Mucosa of descending colon (tissue), 3 donors: ENCODE results near the gene IGLON5. TPM values are rescaled to one million over a fixed set of nuclear protein-coding genes. Genes with fewer than 3 reads are reported as not detected.
A peak's percentile ranks its signal among the peaks of the same experiment; 100 is the strongest.

ENCODE experiments used
- ATAC-seq: fragments of 200-7000 bp; cut with Tn5 transposase; one replicate; pipeline ENCODE4 v1.9.1; 2020; ENCODE audit warnings: mild to moderate bottlenecking, moderate library complexity
- DNase-seq, 3 donors: peaks; one replicate each; pipeline ENCODE4 v3.0.0-alpha.2; 2020
- H3K36me3 ChIP-seq: fragments of 200-600 bp; one replicate; pipeline ENCODE4 v1.8.0; 2021; ENCODE audit warnings: low read depth, mild to moderate bottlenecking
- H3K4me1 ChIP-seq: fragments of 200-600 bp; one replicate; pipeline ENCODE4 v1.8.0; 2021; ENCODE audit warnings: low read depth, mild to moderate bottlenecking
- H3K4me3 ChIP-seq: fragments of 200-600 bp; one replicate; pipeline ENCODE4 v1.8.0; 2021; ENCODE audit warnings: mild to moderate bottlenecking
- H3K9me3 ChIP-seq: fragments of 200-600 bp; one replicate; pipeline ENCODE4 v1.8.0; 2021; ENCODE audit warnings: mild to moderate bottlenecking
- intact Hi-C, 2 donors: fragments of 100-400 bp; cut with DNase I in 1 of 2; cut with micrococcal nuclease in 1 of 2; formaldehyde crosslinking; loops; one replicate each; pipeline versions ENCODE4 v1.11.0 to v1.11.1; 2022; cut with DNase I, micrococcal nuclease
- total RNA-seq, 3 donors: library from RNA; stranded (reverse); fragmentation: NEBNext Ultra II Directional in 2 of 3; extraction: Animal tissue kit (Norgen Biotek cat#: 25700) in 2 of 3; gene quantifications; one replicate each; pipeline versions ENCODE4 v1.2.1 to v1.2.4, GENCODE V29; 2021 to 2023
- TF ChIP-seq, protein P1 (sequence below): fragments of 200-600 bp; IDR thresholded peaks from one replicate; pipeline ENCODE4 v1.8.0; 2022; ENCODE audit warnings: antibody characterized with exemption, mild to moderate bottlenecking
- donor health status: DM: no; HTN: no; CAD: no; lungs with moderate emphysema.
- donor health status: DM: no; HTN: no; CAD: no.
- donor health status: DM: no; HTN: yes; CAD: no.

Gene IGLON5
- total RNA-seq, 3 donors from 2014 or later = 0.44 TPM; not detected in 2

DNA sequence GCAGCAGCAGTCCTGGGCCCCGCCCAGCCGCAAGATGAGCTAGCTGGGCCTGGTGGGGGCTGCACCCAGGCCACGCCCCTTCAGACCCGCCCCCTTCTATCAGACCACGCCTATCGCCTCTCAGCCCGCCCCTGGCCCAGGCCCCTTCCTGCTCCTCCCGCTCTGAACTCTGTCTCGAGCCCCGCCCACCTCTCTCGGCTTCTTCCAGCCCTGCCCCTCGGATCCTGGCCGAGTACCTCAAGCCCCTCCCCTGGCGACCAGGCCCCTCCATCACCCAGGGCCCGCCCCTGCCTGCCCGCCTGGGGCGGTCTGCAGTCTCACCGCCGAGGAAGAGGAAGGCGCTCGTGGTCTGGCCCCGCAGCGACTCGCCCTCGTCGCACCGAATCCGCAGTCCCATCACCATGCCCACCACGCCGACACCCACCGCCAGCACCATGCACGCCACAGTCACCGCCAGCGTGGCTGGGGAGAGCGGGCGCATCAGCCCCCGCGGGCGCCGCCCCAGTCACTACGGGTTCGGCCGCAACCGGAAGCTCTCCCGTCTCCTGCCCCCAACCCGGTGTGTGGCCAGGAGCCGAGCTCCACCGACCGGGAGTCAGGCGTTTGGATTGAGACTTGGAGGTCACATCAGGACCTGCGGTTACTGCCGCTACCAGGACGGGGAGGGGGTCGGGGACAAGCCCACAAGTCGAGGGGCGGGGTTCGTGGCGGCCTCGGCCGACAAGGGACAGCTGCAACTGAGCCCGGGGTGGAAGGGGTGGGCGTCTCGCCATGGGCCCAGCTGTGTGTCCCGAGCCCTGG is 56.3 kb downstream of the IGLON5 start:
- intact Hi-C loops = no loop called here

DNA sequence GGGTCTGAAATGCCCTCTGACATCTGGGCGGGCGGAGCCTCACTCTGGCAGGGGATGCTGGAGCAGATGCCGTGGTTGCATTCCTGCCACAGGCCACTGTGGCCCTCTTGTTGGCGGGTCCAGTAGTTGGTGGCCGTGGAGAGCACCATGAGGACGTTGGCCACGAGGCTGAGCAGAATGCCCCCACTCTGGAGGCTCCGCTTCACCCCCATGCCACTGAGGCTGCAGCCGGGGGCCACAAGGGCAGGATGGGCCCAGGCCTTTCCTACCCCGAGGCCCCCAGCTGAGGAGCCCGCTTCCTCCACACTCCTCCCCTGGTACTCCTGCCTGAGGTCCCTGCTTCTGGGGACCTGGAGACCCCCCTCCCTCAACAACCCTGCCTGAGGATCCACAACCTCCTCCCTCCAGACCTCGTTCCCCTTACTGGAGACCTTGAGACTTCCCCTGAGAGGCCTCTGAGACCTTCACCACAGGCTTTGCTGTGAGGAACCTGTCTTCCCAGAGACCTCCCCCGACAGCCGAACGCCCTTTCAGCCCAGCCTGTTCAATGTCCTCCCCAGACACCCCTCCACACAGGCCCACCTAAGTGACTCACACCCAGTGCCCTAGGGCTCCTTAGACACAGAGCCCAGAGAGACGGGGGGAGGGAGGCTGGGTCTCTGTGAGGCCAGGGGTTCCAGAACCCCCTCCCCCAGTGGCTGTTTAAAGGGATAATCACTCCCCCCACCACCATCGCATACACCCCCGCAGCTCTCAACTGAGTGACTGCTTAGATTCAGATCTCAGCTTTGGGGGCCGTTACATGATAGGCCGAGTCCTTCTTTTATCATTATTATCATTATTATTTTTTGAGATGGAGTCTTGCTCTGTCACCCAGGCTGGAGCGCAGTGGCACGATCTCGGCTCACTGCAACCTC is 57.2 kb downstream of the IGLON5 start, which contains the start of gene CLDND2:
Gene CLDND2 (minus strand): TSS at position 638 of the 917 bp plus-strand sequence. CDS start 426 bp downstream, at position 212.
- H3K4me3 ChIP-seq = peak within 1 kb of the TSS; percentile 45
- H3K4me1 ChIP-seq = peaks cover 17% of the 10 kb centered on the region
- H3K9me3 ChIP-seq = no peaks in the 10 kb centered on the region
- DNase-seq (peak in 1 of 3 donors; percentile 29), ATAC-seq (no peak)
- H3K36me3 ChIP-seq = no peaks in the 10 kb centered on the region
- TF ChIP-seq, protein P1, sequence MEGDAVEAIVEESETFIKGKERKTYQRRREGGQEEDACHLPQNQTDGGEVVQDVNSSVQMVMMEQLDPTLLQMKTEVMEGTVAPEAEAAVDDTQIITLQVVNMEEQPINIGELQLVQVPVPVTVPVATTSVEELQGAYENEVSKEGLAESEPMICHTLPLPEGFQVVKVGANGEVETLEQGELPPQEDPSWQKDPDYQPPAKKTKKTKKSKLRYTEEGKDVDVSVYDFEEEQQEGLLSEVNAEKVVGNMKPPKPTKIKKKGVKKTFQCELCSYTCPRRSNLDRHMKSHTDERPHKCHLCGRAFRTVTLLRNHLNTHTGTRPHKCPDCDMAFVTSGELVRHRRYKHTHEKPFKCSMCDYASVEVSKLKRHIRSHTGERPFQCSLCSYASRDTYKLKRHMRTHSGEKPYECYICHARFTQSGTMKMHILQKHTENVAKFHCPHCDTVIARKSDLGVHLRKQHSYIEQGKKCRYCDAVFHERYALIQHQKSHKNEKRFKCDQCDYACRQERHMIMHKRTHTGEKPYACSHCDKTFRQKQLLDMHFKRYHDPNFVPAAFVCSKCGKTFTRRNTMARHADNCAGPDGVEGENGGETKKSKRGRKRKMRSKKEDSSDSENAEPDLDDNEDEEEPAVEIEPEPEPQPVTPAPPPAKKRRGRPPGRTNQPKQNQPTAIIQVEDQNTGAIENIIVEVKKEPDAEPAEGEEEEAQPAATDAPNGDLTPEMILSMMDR = no peak
- intact Hi-C loops = no loop called here

More for the DNA sequence above, 56.3 kb downstream of the IGLON5 start:
- Histone ChIP-seq H3K4me3 (peak overlapping the region; percentile 45), H3K36me3 (no peaks in the 10 kb centered on the region), H3K9me3 (no peaks in the 10 kb centered on the region), H3K4me1 (peaks cover 26% of the 10 kb centered on the region)
- TF ChIP-seq, protein P1 = no peak
- ATAC-seq = peak; percentile 87
- DNase-seq = peak; percentile 99 to 100 (median 100)

DNA sequence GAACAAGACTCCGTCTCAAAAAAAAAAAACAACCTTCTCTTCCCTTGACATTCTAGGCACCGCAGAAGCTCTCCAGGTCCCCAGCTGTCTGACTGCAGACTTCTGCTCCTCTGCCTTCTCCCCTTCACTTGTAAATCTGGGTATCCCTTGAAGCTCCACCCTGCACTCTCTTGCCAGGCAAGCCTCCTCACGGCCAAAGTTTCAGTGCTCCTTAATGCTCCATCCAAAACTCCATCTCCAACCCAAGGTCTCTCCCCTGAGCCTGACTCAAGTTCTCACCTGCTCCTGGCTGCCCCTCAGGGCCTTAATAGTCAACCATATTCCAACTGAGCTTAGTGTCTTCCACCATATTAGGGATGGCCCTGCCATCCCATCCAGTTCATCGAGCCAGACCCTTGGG is 58.8 kb downstream of the IGLON5 start:
- no peaks in the 10 kb centered on the region for H3K9me3 ChIP-seq
- H3K36me3 ChIP-seq = no peaks in the 10 kb centered on the region
- ATAC-seq (no peak), DNase-seq (no peak)
- no peak overlapping the region for H3K4me3 ChIP-seq
- intact Hi-C loops = no loop called here
- TF ChIP-seq, protein P1 = no peak
- H3K4me1 ChIP-seq = peaks cover 9% of the 10 kb centered on the region

- Histone ChIP-seq H3K4me3 (no peak overlapping the region), H3K4me1 (peaks cover 6% of the 10 kb centered on the region), H3K9me3 (no peaks in the 10 kb centered on the region), H3K36me3 (no peaks in the 10 kb centered on the region)
- TF ChIP-seq, protein P1 = no peak
- DNase-seq (no peak), ATAC-seq (no peak)
- intact Hi-C loops = no loop called here
Measured at GRCh38 chr19:51371186-51371690, 59.8 kb downstream of the IGLON5 start.

- intact Hi-C loops = no loop called here
- TF ChIP-seq, protein P1 = no peak
- Histone ChIP-seq H3K4me3 (no peak overlapping the region), H3K4me1 (peaks cover 6% of the 10 kb centered on the region), H3K9me3 (no peaks in the 10 kb centered on the region), H3K36me3 (no peaks in the 10 kb centered on the region)
- DNase-seq = peak in 1 of 3 donors; percentile 47
- ATAC-seq = no peak
Measured at GRCh38 chr19:51372021-51372648, 60.7 kb downstream of the IGLON5 start.
